Fibroblast of gingiva (primary cell): ENCODE data around the gene CABLES2.

Experiments used
- DNase-seq: peaks from one replicate; pipeline ENCODE4 v3.0.0-alpha.2; 2011; ENCODE audit warnings: low read depth

The CABLES2 gene

DNA sequence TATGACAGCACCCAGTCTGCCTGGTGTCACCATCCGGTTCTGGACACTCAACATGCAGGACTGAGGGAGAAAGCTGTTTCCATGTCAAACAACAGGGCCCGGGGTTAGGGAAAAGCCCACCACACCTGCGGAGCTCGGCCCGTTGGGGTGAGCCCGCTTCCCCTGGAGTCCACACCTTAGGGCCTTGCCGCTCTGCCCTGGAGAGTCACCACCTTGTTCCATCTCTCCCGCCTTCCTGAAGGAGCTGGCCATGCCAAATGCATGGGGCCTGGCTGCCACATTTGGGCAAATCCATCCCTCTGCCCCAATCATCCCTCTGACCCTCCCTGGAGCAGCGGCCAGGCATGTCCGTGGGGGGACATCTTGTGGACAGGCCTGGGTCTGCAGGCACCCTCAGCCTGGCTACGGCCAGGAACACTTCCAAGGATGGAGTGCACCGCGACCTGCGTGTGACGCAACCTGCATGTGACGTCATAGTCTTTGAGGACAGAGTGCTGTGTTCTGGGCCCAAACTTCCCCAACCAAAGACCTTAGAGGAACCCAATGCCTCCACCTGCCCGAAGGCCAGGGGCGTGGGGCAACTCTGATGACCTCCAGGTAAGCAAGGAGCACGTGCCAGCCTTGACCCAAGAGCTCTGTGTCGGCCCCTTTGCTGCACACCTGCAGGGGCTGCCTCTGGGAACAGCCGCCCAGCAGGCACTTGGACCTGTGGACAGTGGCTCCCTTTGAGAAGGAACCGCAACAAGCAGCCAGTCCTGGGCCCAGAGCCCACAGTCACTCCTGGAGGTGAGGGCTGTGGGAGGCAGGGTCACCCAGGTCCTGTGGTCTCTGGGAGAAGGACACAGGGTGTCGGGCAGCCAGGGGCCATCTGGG is 1.7 kb downstream of the CABLES2 start:
- DNase-seq, result peak; percentile 57

DNA sequence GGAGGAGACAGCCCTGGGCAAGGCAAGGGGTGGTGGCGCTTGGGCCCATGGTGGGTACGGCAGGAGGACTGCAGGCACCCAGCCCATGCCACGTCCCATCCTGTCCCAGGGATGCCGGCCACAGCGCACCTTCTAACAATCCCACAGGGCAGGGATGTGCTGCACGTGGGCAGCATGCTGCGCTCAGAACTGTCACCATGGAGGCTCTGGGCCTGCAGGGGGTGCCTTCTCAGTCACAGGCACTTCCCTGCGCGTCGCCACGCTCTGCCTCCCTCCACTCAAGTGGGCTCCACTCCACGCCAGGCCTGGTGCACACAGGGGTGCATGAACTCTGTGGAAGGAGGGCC is 2.4 kb downstream of the CABLES2 start:
- DNase-seq, result no peak

DNA sequence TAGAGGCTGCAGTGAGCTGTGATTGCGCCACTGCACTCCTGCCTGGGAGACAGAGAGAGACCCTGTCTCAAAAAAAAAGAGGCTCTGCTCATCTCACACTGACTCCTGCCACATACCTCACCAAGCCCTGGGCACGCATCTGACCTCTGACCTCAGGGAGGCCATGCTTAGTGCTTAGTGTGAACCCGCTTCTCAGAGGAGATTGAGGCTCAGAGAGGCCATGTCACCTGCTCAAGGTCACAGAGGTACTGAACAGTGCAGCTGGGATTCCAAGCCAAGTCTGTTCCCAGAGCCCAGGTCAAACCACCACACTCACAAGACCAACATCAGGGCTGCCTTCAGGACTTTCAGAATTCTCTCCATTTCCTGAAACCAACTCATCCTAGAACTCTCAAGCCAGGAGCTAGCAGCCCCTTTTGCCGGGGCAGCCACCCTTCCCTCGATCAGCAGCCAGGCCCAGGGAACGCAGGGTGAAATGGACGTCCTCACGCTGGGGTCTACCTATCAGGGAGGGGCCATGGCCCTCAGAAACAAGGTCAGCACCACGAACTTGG is 2.9 kb downstream of the CABLES2 start:
- no peak for DNase-seq

DNA sequence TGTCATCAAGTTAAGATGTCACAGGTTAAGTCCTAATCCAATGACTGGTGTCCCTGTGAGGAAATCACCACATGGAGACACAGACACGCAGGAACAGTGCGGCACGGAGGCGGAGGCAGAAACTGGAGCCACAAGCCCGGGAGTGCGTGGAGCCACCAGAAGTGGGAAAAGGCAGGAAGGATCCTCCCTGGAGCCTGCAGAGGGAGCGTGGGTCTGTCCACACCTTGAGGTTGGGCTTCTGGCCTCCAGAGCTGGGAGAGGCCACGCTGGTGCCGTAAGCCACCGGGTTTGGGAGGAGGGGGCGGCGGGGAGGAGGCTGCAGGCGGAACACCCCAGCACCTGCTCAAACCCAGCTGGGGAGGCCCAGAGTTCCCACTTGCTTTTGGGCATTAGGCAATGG is 3.8 kb downstream of the CABLES2 start:
- DNase-seq, result no peak

DNA sequence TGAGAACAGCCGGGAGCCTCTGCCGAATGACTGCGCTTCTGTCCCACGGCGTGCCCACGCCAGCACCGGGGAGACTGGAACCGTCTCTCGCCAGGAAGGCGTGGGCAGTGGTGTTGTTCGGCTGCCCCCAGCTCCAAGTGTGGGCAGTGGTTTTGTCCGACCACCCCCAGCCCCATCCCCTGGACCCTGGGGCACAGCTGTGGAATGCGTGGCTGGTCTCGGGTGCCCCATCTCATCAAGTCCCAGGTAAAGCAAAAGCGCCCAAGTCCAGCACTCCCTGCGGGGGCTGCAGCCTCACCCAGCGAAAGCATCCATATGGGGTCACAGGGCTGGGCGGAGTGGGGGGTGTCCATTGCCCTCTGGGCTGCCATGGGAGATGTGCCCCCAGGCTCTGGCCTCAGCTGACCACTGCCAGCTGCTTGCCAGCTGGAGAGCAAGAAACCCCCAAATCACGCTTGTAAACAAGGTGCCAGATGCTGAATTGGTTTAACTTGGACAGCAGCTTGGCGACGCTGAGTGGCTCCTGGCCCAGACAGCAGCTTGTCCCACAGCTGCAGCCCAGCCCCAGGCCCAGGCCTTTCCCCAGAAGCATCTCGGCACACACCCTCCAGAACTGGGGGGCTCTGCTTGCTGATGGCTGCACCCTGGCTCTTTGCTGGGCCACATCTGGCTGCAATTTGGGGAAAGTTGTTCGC is 4.5 kb downstream of the CABLES2 start:
- no peak for DNase-seq

DNA sequence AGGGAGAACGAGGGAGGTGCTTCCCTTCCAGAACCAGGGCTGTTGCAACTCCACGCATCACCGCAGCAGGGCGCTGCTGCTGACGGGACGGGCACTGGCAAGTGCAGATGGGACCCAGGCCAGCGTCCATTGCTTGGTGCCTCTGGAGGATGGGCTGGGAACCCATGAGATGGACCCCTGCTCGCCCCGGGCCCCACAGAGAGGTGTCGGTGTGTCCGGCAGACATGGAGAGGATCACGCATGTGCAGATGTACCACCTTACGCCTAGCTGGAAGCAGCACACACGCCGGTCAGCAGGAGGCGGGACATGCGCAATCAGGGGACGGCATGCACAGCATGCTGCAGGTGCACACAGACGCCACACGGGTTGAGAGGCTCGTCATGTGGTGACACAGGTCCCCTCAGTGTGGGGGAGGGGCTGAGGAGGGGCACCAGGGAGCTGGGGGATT is 5.7 kb downstream of the CABLES2 start:
- DNase-seq, result no peak

DNA sequence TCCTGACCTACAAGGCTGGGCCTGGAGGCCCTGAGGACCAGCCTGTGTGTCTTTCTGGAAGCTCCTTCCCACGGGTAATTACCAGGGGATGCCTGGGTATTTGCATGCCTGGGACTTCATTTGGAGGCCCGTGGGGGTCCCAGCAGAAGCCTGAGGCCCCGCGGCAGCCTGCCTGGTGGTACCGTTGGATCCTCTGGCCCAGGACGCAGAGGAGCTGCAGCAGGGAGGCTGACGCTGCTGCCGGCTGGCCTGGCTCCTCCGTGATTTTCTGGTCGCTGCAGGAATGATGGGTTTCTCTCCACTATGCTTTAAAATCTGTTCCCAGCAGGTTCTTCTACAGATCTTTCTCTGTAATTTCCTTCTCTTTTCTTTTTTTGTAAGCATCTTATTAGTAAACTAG is 6.5 kb downstream of the CABLES2 start:
- no peak for DNase-seq

DNA sequence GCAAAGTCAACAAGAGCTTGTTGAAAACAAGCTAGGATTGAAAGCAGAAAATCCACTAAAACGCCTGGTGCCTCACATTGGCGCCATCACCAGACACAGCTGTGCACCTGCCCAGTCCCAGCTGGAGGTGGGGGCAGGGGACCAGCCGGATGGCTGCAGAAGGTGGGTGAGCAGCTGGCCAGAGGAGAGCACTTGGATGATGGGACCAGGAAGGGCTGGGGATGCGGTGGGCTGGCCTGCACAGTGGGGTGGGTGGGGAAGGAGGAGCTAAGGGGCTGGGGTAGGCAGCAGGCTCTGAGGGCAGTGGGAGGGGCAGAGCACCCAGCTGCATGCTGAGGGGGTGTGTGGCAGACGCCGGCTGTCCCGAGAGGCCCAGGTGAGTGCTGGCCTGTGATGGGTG is 7.1 kb downstream of the CABLES2 start:
- no peak for DNase-seq

DNA sequence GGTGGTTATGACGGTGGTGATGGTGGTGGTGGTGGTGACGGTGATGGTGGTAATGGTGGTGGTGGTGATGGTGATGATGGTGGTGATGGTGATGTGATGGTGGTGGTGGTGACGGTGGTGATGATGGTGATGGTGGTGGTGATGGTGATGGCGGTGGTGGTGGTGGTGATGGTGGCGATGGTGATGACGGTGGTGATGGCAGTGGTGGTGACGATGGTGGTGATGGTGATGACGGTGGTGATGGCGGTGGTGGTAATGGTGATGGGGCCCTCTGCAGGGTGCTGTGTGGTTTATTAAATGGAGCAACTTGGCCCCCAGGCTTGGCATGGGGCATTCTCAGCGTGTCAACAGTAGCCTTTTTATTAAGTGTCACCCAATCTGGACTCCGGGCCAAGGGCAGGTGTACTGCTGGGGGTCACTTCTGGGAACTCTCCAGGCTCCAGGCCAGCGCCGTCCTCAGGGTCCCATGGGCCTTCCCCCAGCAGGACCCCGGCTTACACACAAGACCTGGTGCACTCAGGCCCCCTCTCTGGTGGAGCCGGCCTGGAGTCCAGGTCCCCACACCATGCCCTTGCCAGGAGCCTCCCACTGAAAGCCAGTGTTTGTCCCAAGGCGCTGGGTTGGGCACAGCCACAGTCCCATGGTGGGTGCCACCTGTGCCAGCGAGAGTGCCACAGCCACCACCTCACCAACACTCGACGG is 8.8 kb downstream of the CABLES2 start:
- DNase-seq, result no peak

DNA sequence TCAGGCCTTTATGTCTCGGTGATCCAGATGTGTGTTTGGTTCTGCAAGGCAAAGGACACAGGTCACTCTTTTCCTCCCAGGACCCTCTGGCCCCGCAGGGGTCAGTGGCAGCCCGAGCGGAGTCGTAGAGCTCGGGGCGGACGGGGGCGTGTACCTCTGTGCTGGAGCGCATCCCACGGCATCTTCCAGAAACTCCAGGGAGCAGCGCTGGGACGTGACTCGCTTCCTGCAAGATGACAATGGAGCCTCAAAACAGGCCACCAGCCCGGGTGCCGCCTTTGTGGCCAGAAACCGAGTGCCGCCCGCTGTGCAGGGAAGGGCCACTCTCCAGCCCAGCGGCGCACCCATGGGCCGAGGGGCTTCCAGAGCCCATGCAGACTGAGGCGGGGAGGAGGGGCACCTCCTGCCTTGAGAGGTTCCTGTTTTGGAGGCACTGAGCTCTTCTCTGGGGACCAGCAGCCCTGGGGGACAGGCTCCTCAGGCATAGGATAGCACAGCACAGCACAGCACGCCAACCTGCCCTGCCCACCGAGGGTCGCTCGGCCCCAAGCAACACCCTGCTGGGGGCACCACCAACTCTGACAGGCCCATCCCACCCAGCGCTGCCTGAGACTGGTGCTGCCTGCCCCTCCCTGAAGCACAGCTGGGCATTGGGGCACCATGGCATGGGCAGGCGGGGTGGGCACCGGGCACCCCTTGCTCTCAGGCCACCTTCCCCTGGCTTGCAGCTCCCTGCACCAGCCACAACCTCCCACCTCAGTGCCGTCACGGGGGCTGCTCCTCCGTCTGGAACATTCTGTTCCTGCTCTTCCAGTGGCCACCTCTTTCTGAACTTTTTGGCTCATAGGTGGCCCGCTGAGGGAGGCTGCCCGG is 10.5 kb downstream of the CABLES2 start:
- no peak for DNase-seq

DNA sequence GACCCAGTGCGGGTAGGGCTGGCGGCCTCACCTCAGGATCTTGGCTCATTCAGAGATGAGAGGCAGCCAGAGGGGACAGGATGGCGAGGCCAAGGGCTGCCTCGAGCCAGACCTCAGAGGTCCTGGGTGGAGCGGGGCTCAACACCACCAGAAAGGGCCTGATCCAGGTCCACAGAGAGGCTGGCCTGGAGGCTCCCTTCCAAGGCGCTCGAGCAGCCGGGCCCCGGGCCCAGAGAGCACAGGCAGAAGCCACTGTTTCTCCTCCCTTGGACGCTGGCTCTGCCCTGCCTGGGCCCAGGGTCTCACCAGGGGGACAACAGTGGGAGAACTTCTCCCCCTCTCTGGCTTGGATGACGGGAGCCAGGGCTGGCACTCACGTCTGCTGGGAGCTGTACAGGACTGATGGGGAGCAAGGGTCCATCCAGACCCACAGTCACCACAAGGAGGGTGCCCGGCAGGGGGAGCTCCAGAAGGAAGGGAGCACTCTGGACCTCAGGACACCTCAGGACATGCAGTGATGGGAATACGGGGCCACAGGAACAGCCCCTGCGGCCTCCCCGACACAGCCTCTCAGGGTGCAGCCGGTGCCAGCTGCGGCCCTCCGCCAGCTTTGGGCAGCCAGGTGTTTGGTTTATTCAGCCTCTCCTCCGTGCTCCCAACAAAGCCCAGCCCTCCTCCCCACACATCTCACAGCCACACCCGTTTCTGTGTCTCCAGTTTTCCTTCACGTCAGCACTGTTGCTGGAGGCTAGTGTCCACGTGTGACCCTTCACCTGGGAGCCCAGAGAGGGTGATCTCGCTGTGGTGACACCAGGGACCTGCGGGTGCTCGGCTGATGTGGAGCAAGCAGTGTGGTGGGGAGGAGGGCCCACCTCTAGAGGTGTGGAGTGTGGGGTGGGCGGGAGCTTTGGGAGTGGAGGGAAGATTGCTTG is 11.5 kb downstream of the CABLES2 start:
- DNase-seq, result no peak

DNA sequence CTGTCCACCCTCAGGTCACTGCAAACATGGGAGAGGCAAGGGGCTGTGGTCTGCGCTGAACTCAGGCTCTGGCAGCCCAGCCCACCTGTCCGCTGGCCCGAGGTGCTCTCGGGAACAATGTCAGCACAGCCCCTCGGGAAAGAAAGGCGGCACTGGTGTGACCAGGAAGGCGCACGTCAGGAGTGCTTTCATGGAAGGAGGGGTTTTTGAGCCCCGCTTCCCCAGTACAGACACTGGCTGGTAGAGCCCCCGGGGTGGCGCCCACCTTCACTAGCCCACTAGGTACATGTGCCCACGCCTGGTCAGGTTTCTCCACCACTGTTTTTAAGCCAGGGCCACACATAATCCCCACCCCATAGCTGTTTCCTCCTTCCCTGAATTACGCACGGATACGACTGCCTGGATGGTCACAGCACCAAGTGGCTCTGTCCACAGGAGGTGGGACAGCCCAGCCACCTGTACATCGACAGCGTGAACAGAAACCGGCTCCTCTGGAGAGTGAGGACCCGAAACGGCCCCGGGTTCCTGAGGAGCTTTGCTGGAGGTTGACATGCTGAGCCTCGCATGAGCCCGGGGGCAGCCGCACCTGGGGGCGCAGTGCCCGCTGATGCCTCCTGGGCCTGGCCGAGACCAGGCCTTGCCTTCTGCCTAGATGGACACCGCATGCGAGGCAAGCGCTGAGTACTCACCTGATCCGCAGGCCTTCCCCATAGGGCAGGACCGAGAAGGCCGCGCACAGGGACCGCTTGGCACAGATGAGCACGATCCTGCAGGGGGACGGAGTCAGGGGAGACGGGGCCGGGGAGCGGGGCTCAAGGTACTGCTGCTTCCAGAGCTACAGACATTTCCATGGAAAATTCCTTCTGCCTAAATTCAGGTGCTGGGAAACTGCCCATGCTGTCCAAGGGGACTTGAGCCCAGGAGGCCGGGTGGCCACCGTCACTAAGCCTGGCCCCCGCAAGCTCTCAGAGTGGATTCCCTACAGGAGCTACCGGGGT is 12.5 kb downstream of the CABLES2 start:
- DNase-seq, result no peak

DNA sequence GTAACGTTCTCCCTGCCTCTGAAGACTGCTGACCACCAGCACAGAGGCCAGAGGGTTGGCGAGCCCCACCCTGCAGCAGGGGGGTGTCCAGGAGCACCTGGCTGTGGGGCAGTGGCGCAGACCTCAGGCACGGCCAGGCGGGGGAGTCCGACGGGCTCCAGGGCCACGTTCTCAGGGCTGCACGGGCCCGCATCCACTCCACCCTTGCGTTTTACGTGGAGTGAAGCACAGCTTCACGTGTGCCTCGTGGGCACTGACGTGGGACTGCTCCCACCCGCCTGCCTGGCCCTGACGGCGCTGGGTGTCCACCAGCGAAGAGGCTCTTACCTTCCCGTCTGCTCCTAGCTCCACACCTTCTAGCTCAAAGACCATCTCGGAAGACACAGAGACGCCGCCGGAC is 13.3 kb downstream of the CABLES2 start:
- no peak for DNase-seq

DNA sequence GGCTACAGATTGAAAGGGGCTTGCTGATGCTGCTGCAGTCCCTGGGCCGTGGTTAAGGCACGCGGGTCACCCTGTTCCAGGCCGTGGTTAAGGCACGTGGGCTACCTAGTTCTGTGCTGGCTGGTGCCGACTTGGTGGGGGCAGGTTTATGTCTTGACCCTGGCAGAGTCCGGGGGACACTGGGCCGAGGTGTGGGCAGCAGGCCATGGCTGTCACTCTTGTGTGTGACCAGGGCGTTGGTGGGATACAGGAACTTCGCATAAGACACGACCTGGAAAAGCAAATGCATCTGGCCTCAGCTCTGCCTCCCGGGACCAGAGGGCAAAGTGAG is 13.8 kb downstream of the CABLES2 start:
- no peak for DNase-seq

DNA sequence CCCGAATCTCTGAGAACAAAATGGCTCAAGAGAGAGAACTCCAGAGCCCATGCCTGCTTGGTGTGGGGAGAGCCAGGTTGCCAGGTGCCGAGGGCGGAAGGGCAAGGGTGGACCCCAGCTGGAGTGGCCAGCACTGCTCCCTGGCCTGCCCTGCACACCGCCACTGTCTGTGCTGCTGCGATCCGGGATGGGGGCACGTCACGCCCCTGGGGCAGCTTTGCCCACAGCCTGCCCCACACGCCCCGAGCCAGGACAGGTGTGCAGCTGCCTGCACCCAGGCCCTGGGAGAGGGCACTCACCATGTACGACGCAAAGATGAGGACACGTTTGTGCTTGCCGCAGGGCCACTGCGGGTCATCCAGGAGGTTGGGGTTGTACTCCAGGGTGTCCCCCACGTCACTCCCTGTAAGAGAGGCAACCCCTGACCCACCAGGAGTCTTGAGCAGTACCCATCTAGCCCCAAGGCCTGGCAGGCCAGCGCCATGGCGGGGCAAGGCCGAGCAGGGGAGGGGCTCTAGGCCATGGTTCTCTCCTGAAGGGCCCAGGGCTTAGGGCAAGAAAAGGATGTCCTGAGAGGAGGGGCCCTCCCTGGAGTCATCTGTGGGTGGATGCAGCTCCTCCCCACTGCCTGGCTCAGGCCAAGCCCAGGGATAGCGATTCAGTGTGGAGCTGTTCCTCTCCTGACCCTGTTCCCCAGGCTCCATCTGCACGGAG is 14.3 kb downstream of the CABLES2 start:
- DNase-seq, result no peak

DNA sequence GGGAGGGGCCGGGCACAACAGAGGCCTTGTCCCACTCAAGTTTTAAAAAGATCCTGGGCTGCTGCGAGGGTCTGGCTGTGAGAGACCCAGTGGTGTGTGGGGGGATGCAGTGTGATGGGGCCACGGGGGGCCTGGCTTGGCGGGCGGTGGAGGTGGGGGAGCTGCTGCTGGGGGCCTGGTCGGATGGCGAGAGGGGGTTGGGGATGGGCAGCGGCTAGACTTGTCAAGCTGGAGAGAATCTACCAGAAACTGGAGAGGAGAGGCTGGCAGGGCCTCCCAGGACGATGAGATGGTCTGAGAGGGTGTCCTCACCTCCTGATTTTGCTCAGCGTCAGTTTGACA is 15.0 kb downstream of the CABLES2 start:
- no peak for DNase-seq

DNA sequence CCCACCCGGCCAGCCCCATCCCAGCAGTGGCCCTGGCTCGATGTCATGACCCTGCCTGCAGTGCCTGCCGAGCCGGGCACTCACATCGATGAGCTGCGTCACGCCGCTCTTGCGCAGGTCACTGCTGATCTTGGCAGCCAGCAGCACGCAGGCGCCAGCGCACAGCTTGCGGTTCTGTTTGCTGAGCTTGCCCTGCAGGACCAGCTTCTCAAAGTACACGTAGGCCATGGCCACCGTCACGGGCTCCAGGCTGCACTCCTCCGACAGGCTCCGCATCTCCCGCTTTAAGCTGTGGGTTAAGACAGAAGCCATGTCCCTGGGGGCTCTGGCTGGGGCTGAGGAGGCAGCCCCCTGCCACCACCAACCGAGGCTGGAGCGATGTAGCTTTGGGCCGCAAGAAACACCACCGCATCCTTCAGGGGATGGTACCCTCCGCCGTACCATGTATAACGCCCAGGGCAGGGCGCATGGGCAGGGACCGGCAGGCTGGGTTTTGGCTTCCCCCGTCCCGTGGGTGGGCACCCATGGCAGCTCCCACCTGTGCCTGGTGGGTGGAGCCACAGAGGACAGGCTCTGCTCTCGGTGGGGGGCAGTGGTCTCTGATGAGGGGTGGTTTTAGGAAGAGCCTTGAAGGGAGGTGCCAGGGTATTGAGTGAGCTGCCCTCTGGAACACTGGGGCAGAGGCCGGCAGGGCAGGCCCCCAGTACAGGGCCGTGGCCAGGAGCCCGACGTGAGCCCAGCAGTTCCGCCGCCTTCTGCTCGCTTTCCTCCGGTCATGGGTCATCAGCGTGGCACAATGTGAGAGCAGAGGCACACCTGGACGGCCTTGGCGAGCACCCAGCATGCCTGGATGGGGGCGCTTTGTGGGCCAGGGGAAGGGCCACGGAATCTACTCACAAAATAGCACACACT is 15.7 kb downstream of the CABLES2 start:
- no peak for DNase-seq
